ENCODE measurements around the gene SERGEF. TPM values are rescaled to one million over a fixed set of nuclear protein-coding genes. Genes with fewer than 3 reads are reported as not detected.
A peak's percentile ranks its signal among the peaks of the same experiment; 100 is the strongest.

The SERGEF gene
- total RNA-seq, 6 experiments from 2014 or later, result 8.4 to 19.5 (median 15.8) TPM

DNA sequence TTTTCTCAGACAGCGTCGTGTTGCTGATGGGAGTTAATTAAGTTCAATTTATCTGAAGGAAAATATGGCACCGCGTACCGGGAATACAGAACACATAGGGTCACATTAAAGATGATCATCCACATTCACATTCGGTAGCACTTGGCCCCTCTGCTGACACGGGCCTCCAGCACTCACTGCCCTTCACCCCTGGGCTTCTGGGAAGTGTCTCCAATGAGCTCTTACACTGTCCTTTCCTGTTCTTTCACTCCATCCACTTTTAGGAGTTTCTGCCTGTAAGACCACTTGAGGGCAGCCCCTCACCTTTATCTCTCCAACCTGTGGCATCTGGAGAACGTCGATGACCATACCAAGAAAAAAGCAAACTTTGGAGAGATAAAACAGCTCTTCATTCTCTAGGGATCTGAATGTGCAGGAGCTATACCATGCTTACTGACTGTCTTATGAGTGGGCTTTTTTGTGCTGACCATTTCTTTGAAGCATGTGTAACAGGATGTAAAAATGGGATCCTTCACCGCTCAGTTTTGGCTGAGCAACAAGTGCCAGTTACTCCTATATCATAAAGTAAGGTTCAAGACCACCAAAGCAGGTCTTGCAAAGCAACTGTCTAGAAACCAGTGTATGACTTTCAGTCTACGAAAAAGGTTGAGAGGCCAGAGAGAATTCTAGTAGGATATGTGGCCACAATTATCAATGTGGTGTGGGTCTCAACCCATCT lies 1.1 kb upstream of the SERGEF start:
- Histone ChIP-seq H3K9me3 (no peaks in the 10 kb centered on the region), H3K27ac (peak overlapping the region in 2 of 3 donors; percentile 52 to 56)
- no peak for ATAC-seq

DNA sequence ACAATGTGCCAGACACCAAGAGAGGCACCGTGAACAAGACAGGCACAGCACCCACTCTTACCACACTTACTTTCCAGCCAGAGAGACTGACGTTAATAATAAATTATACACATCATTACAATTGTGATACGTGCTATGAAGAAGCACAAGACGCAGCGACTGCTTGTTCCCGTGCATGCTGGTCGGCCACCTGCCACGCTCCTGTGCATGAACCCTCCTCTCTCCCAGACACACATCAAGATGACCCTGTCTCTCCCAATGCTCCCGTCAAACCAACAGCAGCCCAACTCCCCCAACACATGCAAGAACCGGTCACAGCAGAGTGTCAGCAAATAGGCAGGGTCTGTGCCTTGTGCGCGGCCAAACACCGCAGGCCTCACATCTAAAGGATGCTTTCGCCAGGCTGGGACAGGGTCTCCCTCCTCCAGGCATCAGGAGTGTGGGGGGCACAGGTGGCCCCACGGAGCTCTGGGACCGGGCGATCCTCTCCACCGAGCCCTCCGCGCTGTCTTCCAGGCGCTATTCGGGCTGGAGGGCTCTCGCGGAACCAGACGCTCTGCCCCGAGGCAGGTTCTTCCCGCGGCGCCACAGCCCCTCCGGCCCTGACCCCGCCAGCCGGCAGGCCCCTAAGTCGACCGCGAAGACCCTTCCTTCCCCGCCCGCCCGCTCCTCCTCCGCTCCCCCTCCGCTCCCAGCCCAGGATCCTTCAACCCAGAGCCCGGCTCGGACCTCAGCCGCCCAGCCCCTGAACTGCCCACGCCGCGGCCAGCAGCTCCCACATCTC lies 533 bp downstream of the SERGEF start:
- Histone ChIP-seq H3K27ac (peak overlapping the region in 2 of 3 donors; percentile 56 to 60), H3K36me3 (no peaks in the 10 kb centered on the region), H3K9me3 (no peaks in the 10 kb centered on the region), H3K4me1 (peaks cover 0 to 9% (median 0%) of the 10 kb centered on the region in 4 donors), H3K27me3 (no peaks in the 10 kb centered on the region), H3K4me3 (peak overlapping the region; percentile 62 to 91 (median 75))
- TF ChIP-seq POLR2A (IDR thresholded peaks at IDR 0.05), result no peak
- TF ChIP-seq, protein P1, sequence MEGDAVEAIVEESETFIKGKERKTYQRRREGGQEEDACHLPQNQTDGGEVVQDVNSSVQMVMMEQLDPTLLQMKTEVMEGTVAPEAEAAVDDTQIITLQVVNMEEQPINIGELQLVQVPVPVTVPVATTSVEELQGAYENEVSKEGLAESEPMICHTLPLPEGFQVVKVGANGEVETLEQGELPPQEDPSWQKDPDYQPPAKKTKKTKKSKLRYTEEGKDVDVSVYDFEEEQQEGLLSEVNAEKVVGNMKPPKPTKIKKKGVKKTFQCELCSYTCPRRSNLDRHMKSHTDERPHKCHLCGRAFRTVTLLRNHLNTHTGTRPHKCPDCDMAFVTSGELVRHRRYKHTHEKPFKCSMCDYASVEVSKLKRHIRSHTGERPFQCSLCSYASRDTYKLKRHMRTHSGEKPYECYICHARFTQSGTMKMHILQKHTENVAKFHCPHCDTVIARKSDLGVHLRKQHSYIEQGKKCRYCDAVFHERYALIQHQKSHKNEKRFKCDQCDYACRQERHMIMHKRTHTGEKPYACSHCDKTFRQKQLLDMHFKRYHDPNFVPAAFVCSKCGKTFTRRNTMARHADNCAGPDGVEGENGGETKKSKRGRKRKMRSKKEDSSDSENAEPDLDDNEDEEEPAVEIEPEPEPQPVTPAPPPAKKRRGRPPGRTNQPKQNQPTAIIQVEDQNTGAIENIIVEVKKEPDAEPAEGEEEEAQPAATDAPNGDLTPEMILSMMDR (IDR thresholded peaks at IDR 0.05), result no peak
- peak; percentile 1 to 6 (median 3) for ATAC-seq
- 40% methylated on average over 9 of the region's 46 CpGs for WGBS (ENCODE audit: insufficient coverage, low coverage, low lambda C conversion rate, missing lambda C conversion rate)
- DNase-seq, result peak in 1 of 3 donors; percentile 49
- intact Hi-C loops (cut with DNase I), result no loop called here

More for the DNA sequence above, 1.1 kb upstream of the SERGEF start:
- H3K4me1 ChIP-seq, result peaks cover 0 to 9% (median 0%) of the 10 kb centered on the region in 4 donors
- H3K36me3 ChIP-seq, result no peaks in the 10 kb centered on the region
- intact Hi-C loops (cut with DNase I), result no loop called here
- TF ChIP-seq, protein P1 (IDR thresholded peaks at IDR 0.05), result no peak
- no peak for TF ChIP-seq POLR2A (IDR thresholded peaks at IDR 0.05)
- no peaks in the 10 kb centered on the region for H3K27me3 ChIP-seq
- DNase-seq, result no peak
- 22% methylated on average over 11 of the region's 11 CpGs for WGBS (ENCODE audit: insufficient coverage, low coverage, low lambda C conversion rate, missing lambda C conversion rate)
- H3K4me3 ChIP-seq, result peak overlapping the region; percentile 52 to 91 (median 75)

DNA sequence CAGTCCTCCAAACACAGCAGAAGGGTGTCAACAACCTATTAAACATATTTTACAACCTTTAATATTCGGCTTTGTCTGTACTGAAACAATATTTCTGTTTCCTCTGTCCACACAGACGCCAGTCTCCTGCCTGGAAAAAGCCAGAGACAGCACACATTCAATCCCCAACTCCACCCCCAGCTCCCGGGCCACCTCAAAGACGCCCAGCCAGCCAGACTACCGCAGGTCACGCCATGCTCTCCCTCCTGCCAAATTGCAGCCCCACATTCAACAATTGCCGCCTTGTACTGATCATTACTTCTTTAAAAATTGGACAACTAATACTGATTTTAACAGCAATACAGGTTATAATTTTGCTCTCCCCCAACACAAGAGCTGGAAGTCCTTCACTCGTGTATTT lies 1.2 kb downstream of the SERGEF start:
- no peaks in the 10 kb centered on the region for H3K9me3 ChIP-seq
- intact Hi-C loops (cut with DNase I), result no loop called here
- no peaks in the 10 kb centered on the region for H3K36me3 ChIP-seq
- H3K27ac ChIP-seq, result no peak overlapping the region
- no peaks in the 10 kb centered on the region for H3K27me3 ChIP-seq
- ATAC-seq, result no peak
- DNase-seq, result no peak
- WGBS (ENCODE audit: insufficient coverage, low coverage, low lambda C conversion rate, missing lambda C conversion rate), result 89% methylated on average over 8 of the region's 8 CpGs
- peak overlapping the region in 1 of 3 donors; percentile 91 for H3K4me3 ChIP-seq
- TF ChIP-seq POLR2A (IDR thresholded peaks at IDR 0.05), result no peak
- TF ChIP-seq, protein P1 (IDR thresholded peaks at IDR 0.05), result no peak
- H3K4me1 ChIP-seq, result peaks cover 0 to 9% (median 0%) of the 10 kb centered on the region in 4 donors

DNA sequence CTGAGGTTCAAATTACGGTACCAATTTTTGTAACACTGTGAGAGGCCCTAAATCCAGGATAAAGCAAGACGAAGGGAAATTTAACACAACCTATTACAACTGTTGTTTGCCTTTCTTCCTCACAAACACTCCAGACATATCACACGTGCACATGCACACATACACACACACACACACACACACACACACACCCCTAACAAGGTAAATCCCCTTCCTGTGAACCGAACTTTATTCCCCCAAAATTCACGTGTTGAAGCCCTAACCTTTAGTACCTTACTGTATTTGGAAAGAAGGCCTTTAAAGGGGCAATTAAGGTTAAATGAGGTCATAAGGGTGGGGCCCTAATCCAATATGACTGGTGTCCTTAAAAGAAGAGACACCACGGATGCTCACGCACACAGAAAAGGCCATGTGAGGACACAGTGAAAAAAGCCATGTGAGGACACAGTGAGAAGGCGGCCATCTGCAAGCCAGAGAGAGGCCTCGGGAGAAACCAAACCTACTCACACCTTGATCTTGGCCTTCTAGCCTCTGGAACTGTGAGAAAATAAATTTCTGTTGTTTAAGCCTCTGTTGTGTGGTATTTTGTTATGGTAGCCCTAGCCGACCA lies 1.8 kb downstream of the SERGEF start:
- TF ChIP-seq, protein P1 (IDR thresholded peaks at IDR 0.05), result no peak
- TF ChIP-seq POLR2A (IDR thresholded peaks at IDR 0.05), result no peak
- no peak overlapping the region for H3K4me3 ChIP-seq
- intact Hi-C loops (cut with DNase I), result no loop called here
- no peak for DNase-seq
- 84% methylated on average over 6 of the region's 10 CpGs for WGBS (ENCODE audit: insufficient coverage, low coverage, low lambda C conversion rate, missing lambda C conversion rate)
- H3K27me3 ChIP-seq, result no peaks in the 10 kb centered on the region
- H3K4me1 ChIP-seq, result peaks cover 0 to 9% (median 0%) of the 10 kb centered on the region in 4 donors
- ATAC-seq, result no peak
- no peak overlapping the region for H3K27ac ChIP-seq
- H3K36me3 ChIP-seq, result no peaks in the 10 kb centered on the region
- H3K9me3 ChIP-seq, result no peaks in the 10 kb centered on the region
